ENCODE results near the gene CSGALNACT2.
"Not testable (repeated sequence)": the region's sequence is repeated elsewhere in the genome, so short reads cannot be mapped to it uniquely, and the experiment has no call there.

Gene CSGALNACT2

GRCh38 chr10:43176271-43176670, 38.0 kb downstream of the CSGALNACT2 start:
- DNase-seq (ENCODE audit: low spot score), result no peak
- no peak for TF ChIP-seq CTCF (IDR thresholded peaks at IDR 0.05; ENCODE audit: borderline replicate concordance, control extremely low read depth, extremely low read depth, insufficient read depth, missing control alignments)
- in situ Hi-C loops (cut with MboI; ENCODE audit: low sequenced_read_pairs, unreplicated experiment), result no loop called here

- DNase-seq (ENCODE audit: low spot score), result no peak
- no peak for TF ChIP-seq CTCF (IDR thresholded peaks at IDR 0.05; ENCODE audit: borderline replicate concordance, control extremely low read depth, extremely low read depth, insufficient read depth, missing control alignments)
- in situ Hi-C loops (cut with MboI; ENCODE audit: low sequenced_read_pairs, unreplicated experiment), result no loop called here
These were observed 39.4 kb downstream of the CSGALNACT2 start for GRCh38 chr10:43177595-43177994.

GRCh38 chr10:43181146-43181545, 42.9 kb downstream of the CSGALNACT2 start:
- no peak for TF ChIP-seq CTCF (IDR thresholded peaks at IDR 0.05; ENCODE audit: borderline replicate concordance, control extremely low read depth, extremely low read depth, insufficient read depth, missing control alignments)
- no peak for DNase-seq (ENCODE audit: low spot score)
- in situ Hi-C loops (cut with MboI; ENCODE audit: low sequenced_read_pairs, unreplicated experiment), result no loop called here

GRCh38 chr10:43183764-43184163, 45.5 kb downstream of the CSGALNACT2 start:
- in situ Hi-C loops (cut with MboI; ENCODE audit: low sequenced_read_pairs, unreplicated experiment); DNase-seq (ENCODE audit: low spot score): not testable (repeated sequence)

GRCh38 chr10:43186150-43186549, 47.9 kb downstream of the CSGALNACT2 start:
- in situ Hi-C loops (cut with MboI; ENCODE audit: low sequenced_read_pairs, unreplicated experiment), result no loop called here
- no peak for DNase-seq (ENCODE audit: low spot score)
- TF ChIP-seq CTCF (IDR thresholded peaks at IDR 0.05; ENCODE audit: borderline replicate concordance, control extremely low read depth, extremely low read depth, insufficient read depth, missing control alignments), result no peak

- in situ Hi-C loops (cut with MboI; ENCODE audit: low sequenced_read_pairs, unreplicated experiment), result no loop called here
These were observed 49.0 kb downstream of the CSGALNACT2 start for GRCh38 chr10:43187213-43187612.

GRCh38 chr10:43188702-43189101, 50.5 kb downstream of the CSGALNACT2 start:
- no peak for DNase-seq (ENCODE audit: low spot score)
- TF ChIP-seq CTCF (IDR thresholded peaks at IDR 0.05; ENCODE audit: borderline replicate concordance, control extremely low read depth, extremely low read depth, insufficient read depth, missing control alignments), result no peak
- in situ Hi-C loops (cut with MboI; ENCODE audit: low sequenced_read_pairs, unreplicated experiment), result no loop called here

More at GRCh38 chr10:43187213-43187612, 49.0 kb downstream of the CSGALNACT2 start:
- no peak for DNase-seq (ENCODE audit: low spot score)
- no peak for TF ChIP-seq CTCF (IDR thresholded peaks at IDR 0.05; ENCODE audit: borderline replicate concordance, control extremely low read depth, extremely low read depth, insufficient read depth, missing control alignments)
